K562 (cell line): Measurements from ENCODE around the gene HOXC5. TPM values are rescaled to one million over a fixed set of nuclear protein-coding genes. Genes with fewer than 3 reads are reported as not detected.
A peak's percentile ranks its signal among the peaks of the same experiment; 100 is the strongest.

Experiments
- ARHGAP35 ChIP-seq: fragments of 450-650 bp; IDR thresholded peaks from 2 replicates; pipeline ENCODE4 v1.6.1; 2018; ENCODE audit not compliant: partially characterized antibody
- ARID3B ChIP-seq: fragments of 250-450 bp; sonication (Bioruptor Pico); IDR thresholded peaks from 2 replicates; pipeline ENCODE4 v1.4.0; 2020; ENCODE audit warnings: borderline replicate concordance
- KDM2B ChIP-seq: fragments of 250-450 bp; sonication (Bioruptor Pico); IDR thresholded peaks from 2 replicates; pipeline ENCODE4 v1.8.0; 2021; ENCODE audit warnings: mild to moderate bottlenecking, moderate library complexity
- KLF16 ChIP-seq: IDR thresholded peaks from 2 replicates; pipeline ENCODE4 v1.6.1; 2016; ENCODE audit warnings: antibody characterized with exemption
- MAFK ChIP-seq: IDR thresholded peaks from 2 replicates; pipeline ENCODE4 v1.6.1; 2011; ENCODE audit warnings: low read length, improper control_type of control experiment
- MLX ChIP-seq, 2 experiments: fragments of 450-650 bp in 1 of 2; sonication (generic) in 1 of 2; formaldehyde crosslinking; conservative IDR thresholded peaks; 2 replicates each; pipeline versions ENCODE4 v1.4.0 to v1.8.1; 2020 to 2022; ENCODE audit warnings: mild to moderate bottlenecking in 1 of 2, missing genetic modification reagents in 1 of 2
- NFIC ChIP-seq: fragments of 450-650 bp; IDR thresholded peaks from 2 replicates; pipeline ENCODE4 v1.6.1; 2017; ENCODE audit warnings: mild to moderate bottlenecking, inconsistent platforms
- PHF21A ChIP-seq: fragments of 450-650 bp; IDR thresholded peaks from 2 replicates; pipeline ENCODE4 v1.6.1; 2017; ENCODE audit warnings: low read depth, borderline replicate concordance
- SIRT6 ChIP-seq: IDR thresholded peaks from one replicate; pipeline ENCODE4 v1.6.1; 2012; ENCODE audit warnings: low read depth, mild to moderate bottlenecking, control low read depth, inconsistent platforms, low read length, moderate library complexity
- SNRNP70 ChIP-seq: fragments of 200-400 bp; formaldehyde crosslinking; optimal IDR thresholded peaks from 2 replicates; pipeline ENCODE3; 2017; ENCODE audit warnings: low read depth, low read length
- SRSF7 ChIP-seq: fragments of 200-400 bp; formaldehyde crosslinking; optimal IDR thresholded peaks from 2 replicates; pipeline ENCODE3; 2017; ENCODE audit warnings: mild to moderate bottlenecking, low read depth, low read length
- USF2 ChIP-seq: sonication (generic); formaldehyde crosslinking; IDR thresholded peaks from 2 replicates; pipeline ENCODE4 v1.5.0; 2020; ENCODE audit warnings: missing genetic modification reagents
- ZBTB40 ChIP-seq, 2 experiments: fragments of 450-650 bp in 1 of 2; sonication (generic) in 1 of 2; formaldehyde crosslinking in 1 of 2; IDR thresholded peaks; 2 replicates each; pipeline versions ENCODE4 v1.7.1 to v1.9.0; 2016 to 2022; ENCODE audit warnings: inconsistent platforms in 1 of 2, mild to moderate bottlenecking in 1 of 2, missing genetic modification reagents in 1 of 2
- ZNF133 ChIP-seq: fragments of 250-450 bp; sonication (Bioruptor Pico); IDR thresholded peaks from 2 replicates; pipeline ENCODE4 v1.4.0; 2020; ENCODE audit warnings: mild to moderate bottlenecking
- ZZZ3 ChIP-seq: fragments of 450-650 bp; IDR thresholded peaks from 2 replicates; pipeline ENCODE4 v1.6.1; 2016; ENCODE audit warnings: antibody characterized with exemption, mild to moderate bottlenecking, moderate library complexity
- polyA plus RNA-seq, 8 experiments: library from polyadenylated mRNA; depleted of rRNA in 4 of 8; stranded (reverse) in 5 of 8; unstranded in 3 of 8; fragments of >200 nt; fragmentation: Nextera tagmentation in 2 of 8; fragmentation: Illumina TruSeq in 1 of 8; extraction: Ambion mirVana in 2 of 8; extraction: Trizol in 1 of 8; gene quantifications; 2 replicates each; pipeline versions ENCODE4 v1.2.1 to v1.2.3, GENCODE V29; 2011 to 2014; ENCODE audit warnings: inconsistent platforms in 1 of 8, missing spikeins in 1 of 8
- total RNA-seq, 7 experiments: library from RNA; depleted of rRNA in 6 of 7; stranded (reverse); fragments of >200 nt in 6 of 7; fragmentation: Illumina TruSeq in 2 of 7; extraction: Trizol in 2 of 7; gene quantifications; 2 replicates each; pipeline versions ENCODE4 v1.2.1 to v1.2.3, GENCODE V29; 2011 to 2021; ENCODE audit warnings: low replicate concordance in 1 of 7

HOXC5 gene
- total and polyA plus RNA-seq, 9 of the 15 experiments (the other 6 are each of a cell fraction or from before 2014, with no cell fraction given), result 0.10 to 0.44 (median 0.18) TPM; not detected in 4

- no peak for TF ChIP-seq ZBTB40 (IDR thresholded peaks at IDR 0.05)
- TF ChIP-seq ZBTB40 (CRISPR knock-in tag; IDR thresholded peaks at IDR 0.05), result no peak
- TF ChIP-seq SRSF7, result no peak
- TF ChIP-seq ARHGAP35, result no peak
- no peak for TF ChIP-seq ARID3B
- TF ChIP-seq USF2, result 0 out of 2 replicates have a peak, but pooled peaks have one; percentile 24
- TF ChIP-seq KLF16, result no peak
- no peak for TF ChIP-seq PHF21A
- no peak for TF ChIP-seq ZZZ3
- TF ChIP-seq MAFK, result no peak
- TF ChIP-seq KDM2B, result no peak
- TF ChIP-seq SNRNP70, result no peak
- TF ChIP-seq NFIC, result no peak
- TF ChIP-seq MLX (CRISPR knock-in tag; conservative IDR thresholded peaks at IDR 0.05), result no peak
- no peak for TF ChIP-seq ZNF133 (CRISPR knock-in tag)
- no peak for TF ChIP-seq SIRT6
These were observed 4.8 kb downstream of the HOXC5 start (continued) for GRCh38 chr12:54037360-54038283.
